ENCODE measurements around the gene RHOD.

DNA sequence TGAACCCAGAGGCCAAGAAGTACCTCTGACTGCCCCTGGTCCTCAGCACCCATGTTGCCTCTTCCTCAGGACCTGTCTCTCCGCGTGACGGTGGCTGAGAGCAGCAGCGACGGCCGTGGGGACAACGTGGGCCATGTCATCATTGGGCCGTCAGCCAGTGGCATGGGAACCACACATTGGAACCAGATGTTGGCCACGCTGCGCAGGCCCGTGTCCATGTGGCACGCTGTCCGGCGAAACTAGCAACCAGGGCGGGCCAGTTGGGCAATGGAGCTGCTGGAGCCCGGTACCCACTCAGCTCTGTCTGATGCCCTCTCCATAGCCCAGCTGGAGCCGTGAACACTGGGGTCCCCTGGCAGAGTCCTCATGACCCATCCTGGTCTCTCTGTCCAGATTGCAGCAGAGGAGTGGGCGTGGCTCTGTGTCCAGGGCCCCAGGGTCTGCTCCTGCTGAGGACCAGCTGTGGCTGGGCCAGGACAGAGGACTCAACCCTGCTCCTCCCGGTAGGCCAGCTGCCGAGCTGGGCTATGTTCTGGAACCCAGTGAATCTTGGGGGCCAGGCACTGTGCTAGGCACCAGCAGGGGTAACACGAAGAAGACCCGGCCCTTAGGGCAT lies 8.0 kb upstream of the RHOD start:
- TF ChIP-seq, protein P1, sequence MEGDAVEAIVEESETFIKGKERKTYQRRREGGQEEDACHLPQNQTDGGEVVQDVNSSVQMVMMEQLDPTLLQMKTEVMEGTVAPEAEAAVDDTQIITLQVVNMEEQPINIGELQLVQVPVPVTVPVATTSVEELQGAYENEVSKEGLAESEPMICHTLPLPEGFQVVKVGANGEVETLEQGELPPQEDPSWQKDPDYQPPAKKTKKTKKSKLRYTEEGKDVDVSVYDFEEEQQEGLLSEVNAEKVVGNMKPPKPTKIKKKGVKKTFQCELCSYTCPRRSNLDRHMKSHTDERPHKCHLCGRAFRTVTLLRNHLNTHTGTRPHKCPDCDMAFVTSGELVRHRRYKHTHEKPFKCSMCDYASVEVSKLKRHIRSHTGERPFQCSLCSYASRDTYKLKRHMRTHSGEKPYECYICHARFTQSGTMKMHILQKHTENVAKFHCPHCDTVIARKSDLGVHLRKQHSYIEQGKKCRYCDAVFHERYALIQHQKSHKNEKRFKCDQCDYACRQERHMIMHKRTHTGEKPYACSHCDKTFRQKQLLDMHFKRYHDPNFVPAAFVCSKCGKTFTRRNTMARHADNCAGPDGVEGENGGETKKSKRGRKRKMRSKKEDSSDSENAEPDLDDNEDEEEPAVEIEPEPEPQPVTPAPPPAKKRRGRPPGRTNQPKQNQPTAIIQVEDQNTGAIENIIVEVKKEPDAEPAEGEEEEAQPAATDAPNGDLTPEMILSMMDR (IDR thresholded peaks at IDR 0.05): no peak
- TF ChIP-seq POLR2A (IDR thresholded peaks at IDR 0.05): no peak
- TF ChIP-seq POLR2AphosphoS5 (IDR thresholded peaks at IDR 0.05): no peak
